Coronary artery (tissue), 2 donors: ENCODE results near the gene NUTM2F.

Experiments
- DNase-seq: peaks from one replicate; pipeline ENCODE4 v3.0.0-alpha.2; 2017; ENCODE audit warnings: low spot score
- H3K27ac ChIP-seq, 2 donors: fragments of 200-600 bp; sonication (generic); one replicate each; pipeline ENCODE4 v1.5.1; 2016 to 2019
- H3K4me3 ChIP-seq: fragments of 200-600 bp; sonication (generic); 2 replicates; pipeline ENCODE4 v1.5.1; 2016; ENCODE audit warnings: mild to moderate bottlenecking, moderate library complexity
- CTCF ChIP-seq: fragments of 200-600 bp; sonication (generic); IDR thresholded peaks from one replicate; pipeline ENCODE4 v1.5.1; 2019; ENCODE audit warnings: antibody characterized with exemption

Gene NUTM2F

DNA sequence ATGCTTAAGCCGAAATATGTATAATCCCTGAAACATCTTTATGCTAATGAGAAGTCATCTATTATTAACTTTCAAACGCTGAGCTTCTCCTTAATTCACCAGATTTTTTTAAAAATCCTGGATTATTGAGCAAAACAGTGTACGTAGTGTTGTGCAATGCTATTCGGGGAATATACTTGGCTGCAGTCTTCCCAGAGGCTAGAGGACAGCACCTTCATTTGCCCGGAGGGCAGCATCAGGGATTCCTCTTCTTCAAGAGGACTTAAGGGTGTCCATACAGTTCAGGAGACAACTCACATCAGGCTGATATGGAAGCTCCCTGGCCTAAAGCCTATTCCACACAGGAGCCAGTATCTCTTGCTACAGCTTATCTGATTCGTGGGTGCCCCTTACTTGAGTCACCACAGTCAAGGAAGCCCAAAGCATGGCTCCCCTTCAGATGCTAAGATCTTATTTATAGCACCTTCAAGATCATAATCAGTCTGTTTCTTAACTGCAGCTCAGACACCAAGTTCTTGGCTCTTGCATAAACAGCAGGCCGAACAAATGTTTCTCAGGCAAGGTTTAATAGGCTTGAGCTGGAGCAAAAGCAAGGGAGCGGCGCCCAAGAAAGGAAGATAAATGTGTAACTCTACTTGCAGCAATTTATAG, 29.4 kb downstream of the NUTM2F start:
- no peak overlapping the region for H3K4me3 ChIP-seq
- no peak for DNase-seq
- no peak for TF ChIP-seq CTCF
- no peak overlapping the region for H3K27ac ChIP-seq

DNA sequence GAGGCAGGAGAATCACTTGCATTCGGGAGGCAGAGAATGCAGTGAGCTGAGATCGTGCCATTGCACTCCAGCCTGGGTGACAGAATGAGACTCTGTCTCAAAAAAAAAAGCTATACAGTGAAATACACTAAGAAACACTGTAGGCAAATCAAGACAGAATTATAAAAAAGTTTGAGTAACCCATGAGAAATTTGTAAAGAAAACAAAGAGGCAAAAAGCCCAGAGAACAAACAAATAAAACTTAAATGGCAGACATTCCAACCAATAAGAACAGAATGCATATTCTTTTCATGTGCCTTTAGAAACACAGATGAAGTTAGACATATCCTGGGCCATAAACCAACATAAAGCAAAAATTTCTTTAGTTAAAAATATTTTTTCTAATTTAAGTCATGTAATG, 38.8 kb downstream of the NUTM2F start:
- Histone ChIP-seq H3K4me3 (no peak overlapping the region), H3K27ac (no peak overlapping the region)
- no peak for TF ChIP-seq CTCF
- no peak for DNase-seq

- H3K27ac ChIP-seq = peak overlapping the region in 1 of 2 donors; percentile 69
- TF ChIP-seq CTCF = no peak
- no peak for DNase-seq
- no peak overlapping the region for H3K4me3 ChIP-seq
Measured at GRCh38 chr9:94287877-94288513, 40.4 kb downstream of the NUTM2F start.

GRCh38 chr9:94286116-94286515, 42.3 kb downstream of the NUTM2F start:
- DNase-seq = no peak
- H3K4me3 ChIP-seq = no peak overlapping the region
- no peak overlapping the region for H3K27ac ChIP-seq
- TF ChIP-seq CTCF = no peak

GRCh38 chr9:94281101-94281500, 47.3 kb downstream of the NUTM2F start:
- TF ChIP-seq CTCF = no peak
- DNase-seq = no peak
- no peak overlapping the region for H3K4me3 ChIP-seq
- H3K27ac ChIP-seq = no peak overlapping the region

DNA sequence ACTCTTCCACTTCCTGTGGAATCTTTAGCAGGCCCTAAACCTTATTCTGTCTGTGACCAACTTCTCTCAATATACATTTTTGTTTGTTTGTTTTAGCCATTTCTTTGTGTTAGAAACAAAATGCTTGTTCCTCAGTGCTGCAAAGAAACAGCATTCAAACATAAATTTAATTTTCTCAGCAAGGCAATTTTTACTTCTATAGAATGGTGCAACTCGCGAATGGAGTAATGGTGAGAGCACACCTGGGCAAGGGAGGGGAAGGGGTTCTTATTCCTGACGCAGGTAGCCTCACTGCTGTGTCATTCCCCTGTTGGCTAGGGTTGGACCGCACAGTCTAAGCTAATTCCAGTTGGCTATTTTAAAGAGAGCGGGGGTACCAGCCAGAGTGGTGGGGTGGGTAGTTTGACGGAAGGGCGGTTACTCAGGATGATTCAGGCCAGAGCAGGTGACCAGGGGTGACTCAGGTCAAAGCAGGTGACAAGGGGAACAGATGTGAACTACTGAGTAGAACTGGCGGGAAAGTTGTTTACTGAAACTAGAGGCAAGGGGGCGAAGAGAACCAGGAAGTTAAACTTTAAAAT, 47.9 kb downstream of the NUTM2F start:
- Histone ChIP-seq H3K27ac (no peak overlapping the region), H3K4me3 (no peak overlapping the region)
- no peak for DNase-seq
- no peak for TF ChIP-seq CTCF
